IMR-90 (cell line): Measurements from ENCODE around the gene TMPRSS6. TPM values are rescaled to one million over a fixed set of nuclear protein-coding genes. Genes with fewer than 3 reads are reported as not detected.

Source experiments
- ATAC-seq: fragments of 200-7000 bp; cut with Tn5 transposase; 2 replicates; pipeline ENCODE4 v1.9.1; 2020; ENCODE audit warnings: low read depth, mild to moderate bottlenecking, moderate library complexity
- BruUV-seq: library from RNA; stranded (reverse); fragments of 400-500 nt; replicated peaks from 2 replicates; lab custom pipeline; 2021; lab: Mats Ljungman, UMichigan
- CTCF ChIA-PET: fragments of 300-600 bp; formaldehyde crosslinking; extraction: SDS; loops from one replicate; lab custom pipeline; 2021; ENCODE audit warnings: antibody characterized with exemption; lab: Yijun Ruan, JAX
- POLR2A ChIA-PET: fragments of 300-600 bp; sonication (Branson Sonifier 250); formaldehyde crosslinking; loops from one replicate; lab custom pipeline; 2022; ENCODE audit warnings: antibody characterized with exemption; ENCODE audit not compliant: unreplicated experiment; lab: Charles Lee
- DNase-seq: peaks from one replicate; pipeline ENCODE4 v3.0.0; 2013
- H2AFZ ChIP-seq: replicated peaks from 2 replicates; pipeline ENCODE3; 2013; ENCODE audit warnings: low read length, mild to moderate bottlenecking; ENCODE audit not compliant: poor library complexity
- H2AK5ac ChIP-seq: 2 replicates; pipeline ENCODE4 v1.6.1; 2013; ENCODE audit warnings: low read depth, low read length, inconsistent platforms
- H2AK9ac ChIP-seq: replicated peaks from 2 replicates; pipeline ENCODE3; 2013; ENCODE audit warnings: mild to moderate bottlenecking, low read depth, low read length, moderate library complexity; ENCODE audit not compliant: poor library complexity
- H2BK120ac ChIP-seq: 2 replicates; pipeline ENCODE4 v1.6.1; 2013; ENCODE audit warnings: low read depth, low read length, inconsistent platforms
- H2BK15ac ChIP-seq: 3 replicates; pipeline ENCODE4 v1.6.1; 2013; ENCODE audit warnings: low read depth, low read length, inconsistent platforms
- H2BK20ac ChIP-seq: 2 replicates; pipeline ENCODE4 v1.6.1; 2013; ENCODE audit warnings: low read depth, mild to moderate bottlenecking, inconsistent platforms, low read length, moderate library complexity
- H2BK5ac ChIP-seq: 2 replicates; pipeline ENCODE4 v1.6.1; 2013; ENCODE audit warnings: mild to moderate bottlenecking, low read depth, low read length, inconsistent platforms; ENCODE audit not compliant: poor library complexity, severe bottlenecking
- H3K14ac ChIP-seq: replicated peaks from 2 replicates; pipeline ENCODE4 v1.6.1; 2013; ENCODE audit warnings: low read depth, low read length, inconsistent platforms
- H3K18ac ChIP-seq: 2 replicates; pipeline ENCODE4 v1.6.1; 2013; ENCODE audit warnings: low read depth, low read length, control low read depth
- H3K23ac ChIP-seq: 2 replicates; pipeline ENCODE4 v1.6.1; 2013; ENCODE audit warnings: low read depth, low read length, inconsistent platforms
- H3K27ac ChIP-seq: 2 replicates; pipeline ENCODE4 v1.5.1; 2013; ENCODE audit warnings: mild to moderate bottlenecking, control low read depth, low read length; ENCODE audit not compliant: insufficient read depth
- H3K27me3 ChIP-seq: 2 replicates; pipeline ENCODE4 v1.6.1; 2013; ENCODE audit warnings: low read length; ENCODE audit not compliant: control insufficient read depth, insufficient read depth
- H3K36me3 ChIP-seq: 2 replicates; pipeline ENCODE4 v1.6.1; 2013; ENCODE audit warnings: low read length, mixed read lengths; ENCODE audit not compliant: control insufficient read depth, insufficient read depth
- H3K4ac ChIP-seq: 2 replicates; pipeline ENCODE4 v1.6.1; 2013; ENCODE audit warnings: low read depth, low read length, inconsistent platforms
- H3K4me1 ChIP-seq: 2 replicates; pipeline ENCODE4 v1.6.1; 2013; ENCODE audit warnings: low read length, mixed read lengths; ENCODE audit not compliant: control insufficient read depth, insufficient read depth
- H3K4me2 ChIP-seq: 2 replicates; pipeline ENCODE4 v1.6.1; 2013; ENCODE audit warnings: low read depth, mild to moderate bottlenecking, control low read depth, low read length, moderate library complexity
- H3K4me3 ChIP-seq: 2 replicates; pipeline ENCODE4 v1.5.1; 2013; ENCODE audit warnings: low read depth, mild to moderate bottlenecking, control low read depth, low read length, moderate library complexity; ENCODE audit not compliant: insufficient read depth
- H3K56ac ChIP-seq: 2 replicates; pipeline ENCODE4 v1.6.1; 2013; ENCODE audit warnings: low read length, inconsistent platforms; ENCODE audit not compliant: insufficient read depth; ENCODE audit errors: extremely low read depth
- H3K79me1 ChIP-seq, 2 experiments: 2 replicates each; pipeline ENCODE4 v1.6.1; 2013; ENCODE audit warnings: low read length in 2 of 2, inconsistent platforms in 1 of 2, low read depth in 1 of 2
- H3K9ac ChIP-seq: 2 replicates; pipeline ENCODE4 v1.6.1; 2013; ENCODE audit warnings: low read depth, low read length, control low read depth
- H3K9me1 ChIP-seq: 2 replicates; pipeline ENCODE4 v1.6.1; 2013; ENCODE audit warnings: low read length, inconsistent platforms; ENCODE audit not compliant: insufficient read depth
- H3K9me3 ChIP-seq: 2 replicates; pipeline ENCODE4 v1.6.1; 2013; ENCODE audit warnings: low read length; ENCODE audit not compliant: control insufficient read depth, insufficient read depth
- H4K20me1 ChIP-seq: 2 replicates; pipeline ENCODE4 v1.6.1; 2013; ENCODE audit warnings: low read length, inconsistent platforms; ENCODE audit not compliant: insufficient read depth
- H4K5ac ChIP-seq: 2 replicates; pipeline ENCODE4 v1.6.1; 2013; ENCODE audit warnings: mild to moderate bottlenecking, low read depth, low read length, control low read depth
- H4K8ac ChIP-seq, 2 experiments: 2 replicates each; pipeline ENCODE4 v1.6.1; 2013; ENCODE audit warnings: low read depth in 2 of 2, low read length in 2 of 2, control low read depth in 1 of 2, inconsistent platforms in 1 of 2
- H4K91ac ChIP-seq: 2 replicates; pipeline ENCODE4 v1.6.1; 2013; ENCODE audit warnings: low read depth, low read length, inconsistent platforms; ENCODE audit not compliant: insufficient read depth
- BHLHE40 ChIP-seq: fragments of 150-350 bp; IDR thresholded peaks from 2 replicates; pipeline ENCODE4 v1.6.1; 2016; ENCODE audit warnings: mild to moderate bottlenecking, low read depth, low read length
- CEBPB ChIP-seq: IDR thresholded peaks from 2 replicates; pipeline ENCODE4 v1.6.1; 2012; ENCODE audit warnings: low read depth, low read length, improper control_type of control experiment
- FOS ChIP-seq: fragments of 150-350 bp; IDR thresholded peaks from 2 replicates; pipeline ENCODE4 v1.6.1; 2016; ENCODE audit warnings: low read depth, low read length
- RFX5 ChIP-seq: IDR thresholded peaks from 2 replicates; pipeline ENCODE4 v1.8.0; 2012; ENCODE audit warnings: low read depth, mild to moderate bottlenecking, low read length, moderate library complexity
- USF2 ChIP-seq: fragments of 150-350 bp; IDR thresholded peaks from 2 replicates; pipeline ENCODE4 v1.6.1; 2017; ENCODE audit warnings: mild to moderate bottlenecking, antibody characterized with exemption, low read length, low read depth
- WGBS, 2 experiments: methylation state at CpG; one replicate each; pipeline versions ENCODE4 v1.1.5 to v1.1.7; 2013; ENCODE audit warnings: missing lambda C conversion rate in 2 of 2; ENCODE audit not compliant: insufficient read length in 1 of 2; ENCODE audit errors: extremely low coverage in 2 of 2; 5-methylcytosine and 5-hydroxymethylcytosine counted together
- dilution Hi-C: fragments of 300-500 bp; cut with HindIII; formaldehyde crosslinking; loops from one replicate; pipeline ENCODE4 v1.14.3; 2018; ENCODE audit warnings: low sequenced_read_pairs; ENCODE audit not compliant: unreplicated experiment
- in situ Hi-C: fragments of 300-500 bp; cut with MboI; formaldehyde crosslinking; loops from 3 replicates; pipeline ENCODE4 v1.14.3; 2019; ENCODE audit warnings: low sequenced_read_pairs, inconsistent platforms, mixed read lengths
- intact Hi-C: fragments of 100-400 bp; cut with micrococcal nuclease; formaldehyde crosslinking; loops from 2 replicates; pipeline ENCODE4 v1.10.0; 2022
- polyA plus RNA-seq, 3 experiments: library from polyadenylated mRNA; depleted of rRNA; stranded (reverse); fragments of >200 nt; gene quantifications; 2 replicates each; pipeline ENCODE4 v1.2.3, GENCODE V29; 2012; ENCODE audit warnings: low replicate concordance in 1 of 3
- total RNA-seq: library from RNA; depleted of rRNA; stranded (reverse); fragments of >200 nt; gene quantifications from 2 replicates; pipeline ENCODE4 v1.2.3, GENCODE V29; 2012

Gene TMPRSS6
- total and polyA plus RNA-seq, 2 of the 4 experiments (the other 2 are of a cell fraction): not detected

- Histone ChIP-seq H3K4me2 (no peak overlapping the region), H2BK20ac (no peak overlapping the region), H3K36me3 (peaks cover 44% of the 10 kb centered on the region), H3K18ac (no peak overlapping the region), H3K9me1 (peaks cover 13% of the 10 kb centered on the region; the same call in 1 of the 2 replicates), H4K20me1 (peaks cover 24% of the 10 kb centered on the region), H2BK5ac (no peak overlapping the region), H2AK9ac (no peak overlapping the region), H2BK15ac (no peak overlapping the region), H3K27ac (no peak overlapping the region), H2AFZ (no peak overlapping the region), H4K8ac (no peak overlapping the region), H2BK120ac (no peak overlapping the region), H4K91ac (no peak overlapping the region), H3K4me1 (no peaks in the 10 kb centered on the region; the same call in 1 of the 2 replicates), H3K79me1 (peaks cover under 1 to 44% of the 10 kb centered on the region in 2 experiments; a peak in 3 of 4 replicates), H4K5ac (no peak overlapping the region), H3K9ac (no peak overlapping the region), H3K9me3 (no peaks in the 10 kb centered on the region), H3K4me3 (no peak overlapping the region), H3K56ac (no peak overlapping the region), H2AK5ac (no peak overlapping the region), H3K27me3 (no peaks in the 10 kb centered on the region), H3K14ac (no peak overlapping the region), H3K23ac (no peak overlapping the region), H3K4ac (no peak overlapping the region)
- CTCF ChIA-PET: interaction anchor here (1.2 kb wide), 1 partner anchor 21 kb away, joined by 3 read pairs; no protein-coding TSS in a partner anchor
- TF ChIP-seq RFX5 (no peak), CEBPB (no peak), USF2 (no peak), BHLHE40 (no peak), FOS (no peak)
- no peak for ATAC-seq
- intact Hi-C loops (no loop called here), in situ Hi-C loops (no loop called here), dilution Hi-C loops (no loop called here)
- BruUV-seq: no TSS peak
- POLR2A ChIA-PET: no interaction called here
- WGBS, 2 experiments: 96% methylated on average over 4 of the region's 10 CpGs; no CpG with 5 or more reads in 1 of the 2 experiments
- DNase-seq: no peak
Measured at GRCh38 chr22:37025500-37026070, 83.9 kb downstream of the TMPRSS6 start.
